ENCODE data around the gene MIA3.

The MIA3 gene

GRCh38 chr1:222691016-222691415, 73.1 kb downstream of the MIA3 start:
- H3K27me3 ChIP-seq (ENCODE audit: insufficient read depth, poor library complexity, severe bottlenecking), result no peaks in the 10 kb centered on the region
- no peak overlapping the region for H3K4me3 ChIP-seq (ENCODE audit: severe bottlenecking)
- ATAC-seq (ENCODE audit: low read depth), result no peak
- H3K36me3 ChIP-seq (ENCODE audit: low read depth), result peaks cover 22% of the 10 kb centered on the region
- no peaks in the 10 kb centered on the region for H3K9me3 ChIP-seq (ENCODE audit: severe bottlenecking)
- H3K27ac ChIP-seq (ENCODE audit: poor library complexity, severe bottlenecking), result no peak overlapping the region
- TF ChIP-seq CTCF (IDR thresholded peaks at IDR 0.05; ENCODE audit: poor library complexity, severe bottlenecking), result no peak
- DNase-seq (ENCODE audit: low spot score), result no peak
- H3K4me1 ChIP-seq (ENCODE audit: insufficient read depth, poor library complexity, severe bottlenecking), result no peaks in the 10 kb centered on the region

- Histone ChIP-seq H3K27me3 (ENCODE audit: insufficient read depth, poor library complexity, severe bottlenecking) (no peaks in the 10 kb centered on the region), H3K27ac (ENCODE audit: poor library complexity, severe bottlenecking) (no peak overlapping the region), H3K9me3 (ENCODE audit: severe bottlenecking) (no peaks in the 10 kb centered on the region), H3K4me1 (ENCODE audit: insufficient read depth, poor library complexity, severe bottlenecking) (no peaks in the 10 kb centered on the region), H3K4me3 (ENCODE audit: severe bottlenecking) (no peak overlapping the region), H3K36me3 (ENCODE audit: low read depth) (peaks cover 18% of the 10 kb centered on the region)
- no peak for TF ChIP-seq CTCF (IDR thresholded peaks at IDR 0.05; ENCODE audit: poor library complexity, severe bottlenecking)
- ATAC-seq (ENCODE audit: low read depth) (no peak), DNase-seq (ENCODE audit: low spot score) (no peak)
Observed at GRCh38 chr1:222694927-222695326, 77.0 kb downstream of the MIA3 start.

- no peak overlapping the region for H3K4me3 ChIP-seq (ENCODE audit: severe bottlenecking)
- H3K9me3 ChIP-seq (ENCODE audit: severe bottlenecking), result no peaks in the 10 kb centered on the region
- no peaks in the 10 kb centered on the region for H3K27me3 ChIP-seq (ENCODE audit: insufficient read depth, poor library complexity, severe bottlenecking)
- ATAC-seq (ENCODE audit: low read depth) (no peak), DNase-seq (ENCODE audit: low spot score) (no peak)
- no peak overlapping the region for H3K27ac ChIP-seq (ENCODE audit: poor library complexity, severe bottlenecking)
- no peaks in the 10 kb centered on the region for H3K4me1 ChIP-seq (ENCODE audit: insufficient read depth, poor library complexity, severe bottlenecking)
- peaks cover 21% of the 10 kb centered on the region for H3K36me3 ChIP-seq (ENCODE audit: low read depth)
- TF ChIP-seq CTCF (IDR thresholded peaks at IDR 0.05; ENCODE audit: poor library complexity, severe bottlenecking), result no peak
Observed at GRCh38 chr1:222696741-222697140, 78.8 kb downstream of the MIA3 start.

GRCh38 chr1:222697203-222697602, 79.3 kb downstream of the MIA3 start:
- no peak for TF ChIP-seq CTCF (IDR thresholded peaks at IDR 0.05; ENCODE audit: poor library complexity, severe bottlenecking)

GRCh38 chr1:222697826-222698225, 79.9 kb downstream of the MIA3 start:
- DNase-seq (ENCODE audit: low spot score) (no peak), ATAC-seq (ENCODE audit: low read depth) (no peak)
- TF ChIP-seq CTCF (IDR thresholded peaks at IDR 0.05; ENCODE audit: poor library complexity, severe bottlenecking), result no peak
- Histone ChIP-seq H3K27ac (ENCODE audit: poor library complexity, severe bottlenecking) (no peak overlapping the region), H3K4me1 (ENCODE audit: insufficient read depth, poor library complexity, severe bottlenecking) (no peaks in the 10 kb centered on the region), H3K9me3 (ENCODE audit: severe bottlenecking) (no peaks in the 10 kb centered on the region), H3K27me3 (ENCODE audit: insufficient read depth, poor library complexity, severe bottlenecking) (no peaks in the 10 kb centered on the region), H3K4me3 (ENCODE audit: severe bottlenecking) (no peak overlapping the region), H3K36me3 (ENCODE audit: low read depth) (peaks cover 18% of the 10 kb centered on the region)

More at GRCh38 chr1:222697203-222697602, 79.3 kb downstream of the MIA3 start:
- Histone ChIP-seq H3K27ac (ENCODE audit: poor library complexity, severe bottlenecking) (no peak overlapping the region), H3K4me1 (ENCODE audit: insufficient read depth, poor library complexity, severe bottlenecking) (no peaks in the 10 kb centered on the region), H3K27me3 (ENCODE audit: insufficient read depth, poor library complexity, severe bottlenecking) (no peaks in the 10 kb centered on the region), H3K9me3 (ENCODE audit: severe bottlenecking) (no peaks in the 10 kb centered on the region), H3K4me3 (ENCODE audit: severe bottlenecking) (no peak overlapping the region), H3K36me3 (ENCODE audit: low read depth) (peaks cover 21% of the 10 kb centered on the region)
- DNase-seq (ENCODE audit: low spot score) (no peak), ATAC-seq (ENCODE audit: low read depth) (no peak)

All from RWPE2 (cell line).